ENCODE results near the gene SOX8. TPM values are rescaled to one million over a fixed set of nuclear protein-coding genes. Genes with fewer than 3 reads are reported as not detected.

Gene SOX8
- total and polyA plus RNA-seq, 8 donors, result 0.54 to 5.5 (median 0.83) TPM

DNA sequence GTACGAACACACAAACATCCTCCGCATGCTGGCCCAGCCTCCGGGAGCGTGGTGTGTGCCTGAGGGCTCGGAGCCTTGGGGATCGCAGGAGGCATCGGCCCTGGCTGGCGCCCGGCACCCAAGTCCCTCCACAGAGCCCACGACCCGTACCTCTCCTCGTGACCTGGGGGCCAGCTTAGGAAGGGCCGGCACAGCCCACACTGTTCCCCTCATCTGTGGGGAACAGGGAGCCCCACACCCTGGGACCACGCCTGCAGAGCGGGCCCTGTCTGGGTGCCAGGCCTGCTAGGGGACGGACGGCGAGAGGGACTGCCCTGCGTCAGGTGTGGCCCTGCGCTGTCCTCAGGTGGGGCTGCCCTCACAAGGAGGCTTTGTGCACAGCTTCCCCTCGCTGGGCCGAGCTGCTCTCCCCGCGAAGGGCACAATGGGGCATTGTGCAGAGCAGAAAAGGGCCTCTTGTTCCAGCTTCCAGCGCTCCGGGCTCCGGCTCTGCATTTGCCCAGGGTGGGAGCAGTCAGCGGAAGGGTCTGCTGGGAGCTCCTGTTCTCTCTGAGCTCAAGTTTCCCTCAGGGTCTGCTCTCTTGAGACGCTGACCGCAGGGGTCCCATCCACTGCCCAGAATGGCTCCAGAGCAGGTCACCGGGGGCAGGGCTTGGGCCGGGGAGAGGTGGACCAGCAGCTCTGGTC lies 9.1 kb upstream of the SOX8 start:
- no peak overlapping the region for H3K4me3 ChIP-seq
- peak overlapping the region; percentile 43 to 74 (median 60) for H3K27ac ChIP-seq
- H3K4me1 ChIP-seq, result peaks cover 12 to 17% (median 15%) of the 10 kb centered on the region in 3 donors
- H3K9me3 ChIP-seq, result no peaks in the 10 kb centered on the region
- TF ChIP-seq, protein P1, sequence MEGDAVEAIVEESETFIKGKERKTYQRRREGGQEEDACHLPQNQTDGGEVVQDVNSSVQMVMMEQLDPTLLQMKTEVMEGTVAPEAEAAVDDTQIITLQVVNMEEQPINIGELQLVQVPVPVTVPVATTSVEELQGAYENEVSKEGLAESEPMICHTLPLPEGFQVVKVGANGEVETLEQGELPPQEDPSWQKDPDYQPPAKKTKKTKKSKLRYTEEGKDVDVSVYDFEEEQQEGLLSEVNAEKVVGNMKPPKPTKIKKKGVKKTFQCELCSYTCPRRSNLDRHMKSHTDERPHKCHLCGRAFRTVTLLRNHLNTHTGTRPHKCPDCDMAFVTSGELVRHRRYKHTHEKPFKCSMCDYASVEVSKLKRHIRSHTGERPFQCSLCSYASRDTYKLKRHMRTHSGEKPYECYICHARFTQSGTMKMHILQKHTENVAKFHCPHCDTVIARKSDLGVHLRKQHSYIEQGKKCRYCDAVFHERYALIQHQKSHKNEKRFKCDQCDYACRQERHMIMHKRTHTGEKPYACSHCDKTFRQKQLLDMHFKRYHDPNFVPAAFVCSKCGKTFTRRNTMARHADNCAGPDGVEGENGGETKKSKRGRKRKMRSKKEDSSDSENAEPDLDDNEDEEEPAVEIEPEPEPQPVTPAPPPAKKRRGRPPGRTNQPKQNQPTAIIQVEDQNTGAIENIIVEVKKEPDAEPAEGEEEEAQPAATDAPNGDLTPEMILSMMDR (IDR thresholded peaks at IDR 0.05), result no peak
- ATAC-seq, result peak in 3 of 4 donors; percentile 13 to 33 (median 17)
- no peak for FAIRE-seq
- no peaks in the 10 kb centered on the region for H3K36me3 ChIP-seq
- no peaks in the 10 kb centered on the region for H3K27me3 ChIP-seq
- intact Hi-C loops (cut with DNase I), result no loop called here
- DNase-seq, result peak in 5 of 6 donors; percentile 41 to 90 (median 69)
- WGBS, 2 donors, result 68 to 70% methylated on average over 32 of the region's 32 CpGs

DNA sequence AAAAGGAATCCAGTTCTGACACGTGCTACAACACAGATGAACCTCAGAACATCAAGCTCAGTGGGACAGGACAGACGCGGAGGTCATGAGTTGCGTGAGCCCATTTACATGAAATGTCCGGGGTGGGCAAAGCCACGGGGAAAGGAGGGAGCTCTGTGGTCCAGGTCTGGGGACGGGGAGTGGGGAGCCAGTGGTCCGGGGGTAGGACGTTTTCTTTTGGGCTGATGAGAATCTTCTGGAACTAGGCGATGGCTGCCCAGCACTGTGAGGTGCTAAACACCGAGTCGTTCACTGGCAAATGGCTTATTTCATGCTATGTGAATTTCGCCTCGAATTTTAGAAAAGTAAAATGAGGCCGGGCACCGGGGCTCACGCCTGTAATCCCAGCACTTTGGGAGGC lies 8.2 kb upstream of the SOX8 start:
- Histone ChIP-seq H3K4me3 (no peak overlapping the region), H3K9me3 (no peaks in the 10 kb centered on the region), H3K36me3 (no peaks in the 10 kb centered on the region), H3K4me1 (peaks cover 12 to 17% (median 15%) of the 10 kb centered on the region in 3 donors), H3K27me3 (no peaks in the 10 kb centered on the region), H3K27ac (peak overlapping the region in 3 of 4 donors; percentile 43 to 74 (median 70))
- TF ChIP-seq, protein P1 (IDR thresholded peaks at IDR 0.05), result no peak
- intact Hi-C loops (cut with DNase I), result no loop called here
- no peak for DNase-seq
- ATAC-seq, result no peak
- no peak for FAIRE-seq
- 78 to 88% methylated on average over 17 of the region's 17 CpGs for WGBS, 2 donors

GRCh38 chr16:974001-974601 lies 7.5 kb upstream of the SOX8 start:
- intact Hi-C loops (cut with DNase I), result no loop called here
- Histone ChIP-seq H3K4me3 (no peak overlapping the region), H3K27me3 (no peaks in the 10 kb centered on the region), H3K9me3 (no peaks in the 10 kb centered on the region), H3K36me3 (no peaks in the 10 kb centered on the region), H3K27ac (peak overlapping the region in 1 of 4 donors; percentile 8), H3K4me1 (peaks cover 12 to 17% (median 15%) of the 10 kb centered on the region in 3 donors)
- ATAC-seq (no peak), DNase-seq (peak in 2 of 6 donors; percentile 15 to 67), FAIRE-seq (no peak)
- 62 to 70% methylated on average over 17 to 21 of the region's 21 CpGs for WGBS, 2 donors
- TF ChIP-seq, protein P1 (IDR thresholded peaks at IDR 0.05), result no peak

DNA sequence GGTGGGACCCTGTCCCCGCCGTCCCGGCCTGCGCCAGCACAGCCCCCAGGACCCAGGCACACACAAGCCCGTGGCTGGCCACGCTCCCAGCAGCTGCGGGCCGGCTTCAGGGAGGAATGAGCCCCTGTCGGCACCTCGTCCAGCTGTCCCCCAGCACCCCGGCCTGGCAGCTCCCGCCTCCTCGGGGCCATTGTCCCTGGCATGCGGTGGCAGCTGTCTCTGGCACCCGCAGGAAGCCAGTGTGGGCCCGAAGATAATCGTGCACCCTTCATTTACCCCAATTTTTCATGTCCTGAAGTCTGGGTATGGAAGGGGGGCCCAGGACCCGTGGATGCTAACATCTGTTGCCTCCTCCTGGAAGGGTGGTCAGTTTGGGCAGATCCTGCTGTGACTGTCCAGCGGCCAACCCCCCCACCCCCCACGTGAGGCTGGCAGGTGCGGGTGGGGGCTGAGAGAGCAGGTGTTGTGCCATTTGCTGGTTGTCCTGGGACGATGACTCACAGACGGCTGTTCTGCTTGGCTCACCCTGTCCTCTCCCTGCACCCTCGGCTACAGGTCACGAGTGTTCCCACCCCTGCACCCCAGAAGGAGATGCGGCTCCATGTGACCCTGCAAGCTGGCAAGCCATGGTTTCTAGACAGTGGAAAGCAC lies 6.8 kb upstream of the SOX8 start:
- DNase-seq (peak in 1 of 6 donors; percentile 63), ATAC-seq (no peak), FAIRE-seq (no peak)
- Histone ChIP-seq H3K4me3 (no peak overlapping the region), H3K4me1 (peaks cover 9 to 17% (median 11%) of the 10 kb centered on the region in 3 donors), H3K27ac (peak overlapping the region in 1 of 4 donors; percentile 8), H3K9me3 (no peaks in the 10 kb centered on the region), H3K27me3 (no peaks in the 10 kb centered on the region), H3K36me3 (no peaks in the 10 kb centered on the region)
- WGBS, 2 donors, result 65 to 69% methylated on average over 26 of the region's 26 CpGs
- TF ChIP-seq, protein P1 (IDR thresholded peaks at IDR 0.05), result no peak
- intact Hi-C loops (cut with DNase I), result no loop called here
